Type B pancreatic cell (in vitro differentiated cells): ENCODE data around the gene IRF2BP1. TPM values are rescaled to one million over a fixed set of nuclear protein-coding genes. Genes with fewer than 3 reads are reported as not detected.

ENCODE experiments used
- DNase-seq: peaks from one replicate; pipeline ENCODE4 v3.0.0; 2021; ENCODE audit warnings: mixed read lengths; ENCODE audit not compliant: unreplicated experiment; ENCODE audit errors: extremely low spot score
- H3K27ac Mint-ChIP-seq: 2 replicates; pipeline ENCODE4 v1.8.0; 2021; ENCODE audit warnings: mild to moderate bottlenecking, mixed read lengths
- H3K27me3 Mint-ChIP-seq: 2 replicates; pipeline ENCODE4 v1.8.0; 2021; ENCODE audit warnings: mixed read lengths
- H3K36me3 Mint-ChIP-seq: 2 replicates; pipeline ENCODE4 v1.8.0; 2021; ENCODE audit warnings: mixed read lengths
- H3K4me1 Mint-ChIP-seq: one replicate; pipeline ENCODE4 v1.8.0; 2021; ENCODE audit warnings: mixed read lengths; ENCODE audit not compliant: unreplicated experiment
- H3K4me3 Mint-ChIP-seq: 2 replicates; pipeline ENCODE4 v1.8.0; 2021; ENCODE audit warnings: mild to moderate bottlenecking, mixed read lengths
- H3K9me3 Mint-ChIP-seq: 2 replicates; pipeline ENCODE4 v1.8.0; 2021; ENCODE audit warnings: mixed read lengths
- total RNA-seq: library from RNA; stranded (reverse); gene quantifications from 2 replicates; pipeline ENCODE4 v1.2.1, GENCODE V29; 2021; ENCODE audit warnings: low replicate concordance
- TF ChIP-seq, protein P1 (sequence below): fragments of 200-600 bp; sonication (generic); conservative IDR thresholded peaks from 2 replicates; pipeline ENCODE4 v1.5.0; 2021; ENCODE audit warnings: antibody characterized with exemption, mild to moderate bottlenecking

IRF2BP1 gene
- total RNA-seq, 1 donor from 2014 or later, result 32.2 TPM

DNA sequence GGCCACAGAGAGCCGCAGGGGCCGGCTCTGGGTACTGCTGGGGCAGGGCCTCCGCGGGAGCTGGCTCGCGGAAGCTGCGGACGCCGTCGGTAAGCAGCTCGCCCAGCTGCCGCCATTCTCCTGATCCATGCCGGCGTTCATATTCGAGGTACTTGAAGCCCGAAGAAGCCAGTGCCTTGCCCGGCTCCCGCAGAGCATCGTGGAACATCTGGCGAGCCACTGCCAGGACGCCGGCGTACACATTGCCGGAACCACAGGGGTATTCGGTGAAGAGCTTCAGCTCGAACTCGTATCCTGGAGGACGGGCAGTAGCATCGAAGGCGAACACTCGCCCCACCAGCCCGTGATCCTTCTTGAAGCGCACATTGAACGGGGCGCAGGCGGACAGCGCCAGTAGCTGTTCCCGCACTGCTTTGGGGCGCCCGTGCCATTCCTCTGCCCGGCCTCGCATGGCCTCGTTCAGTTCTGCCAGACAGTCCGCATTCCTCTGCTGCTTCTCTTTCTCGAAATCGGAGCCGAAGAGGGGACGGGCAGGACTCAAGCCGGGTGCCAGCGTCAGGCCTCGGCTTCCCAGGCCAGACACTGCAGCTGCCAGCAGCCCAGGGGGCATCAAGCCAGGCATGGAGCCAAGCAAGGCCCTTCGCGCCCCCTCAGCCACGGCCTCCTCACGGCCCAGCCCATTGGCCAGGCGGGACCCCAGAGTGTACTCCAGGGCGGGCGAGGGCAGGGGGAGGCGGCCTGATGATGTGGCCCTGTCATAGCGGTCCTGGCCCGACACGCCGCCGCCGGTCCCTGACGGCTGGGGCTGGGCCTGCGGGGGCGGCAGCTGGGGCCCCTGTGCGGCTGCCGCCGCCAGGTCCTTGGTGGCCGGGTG lies 1.0 kb downstream of the IRF2BP1 start:
- H3K27ac Mint-ChIP-seq, result no peak overlapping the region
- DNase-seq, result no peak

DNA sequence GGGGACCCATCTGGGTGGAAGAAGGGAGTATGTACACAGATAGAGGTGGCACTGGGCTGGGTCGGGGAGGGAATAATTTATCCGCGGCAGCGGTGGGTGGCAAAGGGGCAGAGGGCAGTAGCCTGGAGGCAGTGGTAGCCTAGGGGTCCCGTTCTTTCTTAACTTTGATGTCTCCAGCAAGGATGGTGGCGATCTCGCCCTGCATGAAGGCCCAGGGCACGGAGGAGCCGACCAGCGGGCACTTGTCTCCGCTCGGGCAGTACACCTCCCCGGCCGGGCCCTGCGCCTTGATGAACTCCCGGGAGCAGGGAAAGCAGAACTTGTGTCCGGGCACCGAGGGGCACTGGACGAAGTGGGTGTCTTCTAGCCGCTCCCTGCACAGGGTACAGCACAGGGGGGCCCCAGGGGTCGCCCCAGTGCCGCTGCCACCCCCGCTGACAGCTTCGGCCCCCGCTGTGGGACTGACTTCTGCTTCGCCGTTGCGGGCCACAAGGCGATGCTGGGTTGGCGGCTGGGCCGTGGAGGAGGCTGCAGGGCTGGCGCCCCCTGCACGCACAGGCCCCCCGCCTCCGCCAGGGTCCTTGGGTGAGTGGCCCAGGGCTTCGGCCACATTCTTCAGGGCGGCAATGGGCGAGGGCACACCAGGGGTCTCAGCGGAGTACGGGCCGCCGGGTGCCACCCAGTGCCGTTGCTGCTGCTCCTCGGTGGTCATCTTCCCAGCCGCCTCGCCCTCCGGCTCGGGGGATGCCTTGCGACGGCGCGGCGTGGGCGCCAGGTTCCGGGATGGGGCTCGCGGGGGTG lies 1.9 kb downstream of the IRF2BP1 start:
- TF ChIP-seq, protein P1, sequence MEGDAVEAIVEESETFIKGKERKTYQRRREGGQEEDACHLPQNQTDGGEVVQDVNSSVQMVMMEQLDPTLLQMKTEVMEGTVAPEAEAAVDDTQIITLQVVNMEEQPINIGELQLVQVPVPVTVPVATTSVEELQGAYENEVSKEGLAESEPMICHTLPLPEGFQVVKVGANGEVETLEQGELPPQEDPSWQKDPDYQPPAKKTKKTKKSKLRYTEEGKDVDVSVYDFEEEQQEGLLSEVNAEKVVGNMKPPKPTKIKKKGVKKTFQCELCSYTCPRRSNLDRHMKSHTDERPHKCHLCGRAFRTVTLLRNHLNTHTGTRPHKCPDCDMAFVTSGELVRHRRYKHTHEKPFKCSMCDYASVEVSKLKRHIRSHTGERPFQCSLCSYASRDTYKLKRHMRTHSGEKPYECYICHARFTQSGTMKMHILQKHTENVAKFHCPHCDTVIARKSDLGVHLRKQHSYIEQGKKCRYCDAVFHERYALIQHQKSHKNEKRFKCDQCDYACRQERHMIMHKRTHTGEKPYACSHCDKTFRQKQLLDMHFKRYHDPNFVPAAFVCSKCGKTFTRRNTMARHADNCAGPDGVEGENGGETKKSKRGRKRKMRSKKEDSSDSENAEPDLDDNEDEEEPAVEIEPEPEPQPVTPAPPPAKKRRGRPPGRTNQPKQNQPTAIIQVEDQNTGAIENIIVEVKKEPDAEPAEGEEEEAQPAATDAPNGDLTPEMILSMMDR, result no peak
- peak overlapping the region; percentile 94 for H3K4me3 Mint-ChIP-seq

More for the DNA sequence above, 1.0 kb downstream of the IRF2BP1 start:
- TF ChIP-seq, protein P1, result no peak
- peaks cover 5% of the 10 kb centered on the region for H3K36me3 Mint-ChIP-seq
- H3K4me1 Mint-ChIP-seq, result peaks cover 27% of the 10 kb centered on the region
- H3K9me3 Mint-ChIP-seq, result no peaks in the 10 kb centered on the region
- no peaks in the 10 kb centered on the region for H3K27me3 Mint-ChIP-seq
- H3K4me3 Mint-ChIP-seq, result peak overlapping the region; percentile 75

DNA sequence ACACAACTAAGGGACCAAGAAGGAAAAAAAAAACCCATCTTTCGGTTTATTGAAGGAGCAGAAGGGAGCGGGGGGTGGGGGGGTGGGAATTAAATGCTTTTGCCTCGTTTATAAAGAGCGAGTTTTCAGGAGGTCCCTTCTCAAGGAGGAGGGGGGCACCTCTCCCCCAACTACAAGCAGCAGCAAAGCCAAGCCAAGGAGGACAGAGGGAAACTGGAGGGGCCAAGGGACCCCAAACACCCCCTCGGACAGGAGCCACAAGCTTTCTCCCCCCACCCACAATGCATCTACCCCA lies 2.4 kb downstream of the IRF2BP1 start:
- Mint-ChIP-seq H3K27me3 (peaks cover 2% of the 10 kb centered on the region), H3K4me1 (peaks cover 32% of the 10 kb centered on the region), H3K36me3 (peaks cover 5% of the 10 kb centered on the region), H3K4me3 (peak overlapping the region; percentile 94), H3K27ac (peak overlapping the region; percentile 98), H3K9me3 (no peaks in the 10 kb centered on the region)
- no peak for DNase-seq
- TF ChIP-seq, protein P1, result peak; percentile 29

More for the DNA sequence above, 1.9 kb downstream of the IRF2BP1 start:
- no peak for DNase-seq
- Mint-ChIP-seq H3K4me1 (peaks cover 27% of the 10 kb centered on the region), H3K9me3 (no peaks in the 10 kb centered on the region), H3K27me3 (no peaks in the 10 kb centered on the region), H3K27ac (peak overlapping the region; percentile 98), H3K36me3 (peaks cover 5% of the 10 kb centered on the region)

DNA sequence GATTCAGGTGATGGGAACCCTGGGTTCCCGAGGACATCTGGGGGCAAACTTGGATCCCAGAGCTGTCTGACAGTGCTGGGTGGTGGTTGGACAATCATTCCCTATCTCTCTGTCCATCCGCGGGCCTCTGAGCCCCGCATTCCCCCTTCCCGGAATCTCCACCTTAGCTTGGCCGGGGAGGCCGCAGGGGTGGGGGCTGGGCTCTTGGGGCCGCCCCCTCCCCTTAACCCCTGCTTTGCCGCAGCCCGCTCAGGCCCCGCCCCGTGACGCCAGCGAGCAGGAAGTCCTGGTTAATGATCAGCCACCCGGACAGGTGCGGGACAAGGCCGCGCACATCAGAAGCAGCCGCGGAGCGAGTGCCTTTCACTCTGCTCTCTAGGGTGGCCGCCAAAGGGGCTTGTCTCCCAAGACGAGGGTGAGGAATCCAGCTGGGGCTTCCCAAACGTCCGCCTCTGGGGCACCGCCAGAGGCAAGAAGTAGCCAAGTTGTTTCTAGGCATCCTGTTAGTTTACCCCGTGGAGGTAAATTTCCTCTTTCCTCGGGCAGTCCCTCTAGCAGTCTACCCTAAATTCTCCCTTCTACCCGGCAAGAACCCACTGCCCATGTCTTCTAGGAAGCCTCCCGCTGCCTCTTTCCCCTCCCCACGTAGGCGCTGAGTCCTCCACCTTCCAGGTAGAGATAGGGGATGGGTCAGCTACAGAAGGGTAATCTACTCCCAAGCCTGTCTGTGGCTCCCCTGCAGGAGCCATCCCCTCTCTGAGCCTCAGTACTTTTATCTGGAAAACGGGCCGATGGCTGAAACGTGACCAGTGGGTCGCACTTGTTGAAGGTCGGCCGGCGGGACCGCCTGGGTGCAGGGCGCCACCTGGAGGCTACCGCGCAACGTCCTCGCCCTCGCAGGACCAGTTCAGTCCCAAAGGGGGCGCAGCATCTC lies 3.0 kb downstream of the IRF2BP1 start:
- peaks cover 4% of the 10 kb centered on the region for H3K27me3 Mint-ChIP-seq
- H3K36me3 Mint-ChIP-seq, result peaks cover 5% of the 10 kb centered on the region
- H3K4me1 Mint-ChIP-seq, result peaks cover 34% of the 10 kb centered on the region
- peak overlapping the region; percentile 94 for H3K4me3 Mint-ChIP-seq
- peak; percentile 92 for DNase-seq
- TF ChIP-seq, protein P1, result peak; percentile 94
- peak overlapping the region; percentile 98 for H3K27ac Mint-ChIP-seq
- H3K9me3 Mint-ChIP-seq, result no peaks in the 10 kb centered on the region

DNA sequence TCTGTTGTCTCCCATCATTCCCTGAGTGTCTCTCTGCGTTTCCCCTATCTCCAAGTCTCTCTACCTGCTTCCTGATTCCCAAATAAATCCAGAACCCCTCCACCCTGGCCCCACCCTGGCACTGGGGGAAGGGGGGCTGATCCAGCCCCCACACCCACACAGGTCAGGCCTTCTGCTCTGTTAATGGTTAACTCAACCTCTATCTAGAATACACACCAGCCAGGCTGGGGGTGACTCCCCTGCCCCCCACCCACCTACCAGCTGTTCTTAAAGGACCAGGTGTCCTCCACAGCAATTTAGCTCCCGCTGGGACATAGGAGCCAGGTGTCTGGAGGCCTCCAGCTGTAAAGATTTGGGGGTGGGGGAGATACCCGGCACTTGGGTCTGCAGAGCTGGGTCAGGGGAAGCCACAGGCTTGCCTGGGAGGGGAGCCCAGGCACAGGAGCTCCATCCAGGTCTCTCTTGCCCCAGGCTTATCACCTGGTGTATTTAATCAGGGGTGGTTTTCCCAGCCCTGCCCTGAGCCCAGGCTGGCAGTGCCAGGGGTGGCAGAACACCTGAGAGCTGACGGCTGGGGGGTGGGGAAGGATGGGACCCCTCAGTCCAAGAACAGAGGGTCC lies 3.9 kb downstream of the IRF2BP1 start:
- no peaks in the 10 kb centered on the region for H3K9me3 Mint-ChIP-seq
- peaks cover 5% of the 10 kb centered on the region for H3K36me3 Mint-ChIP-seq
- TF ChIP-seq, protein P1, result no peak
- H3K4me3 Mint-ChIP-seq, result peak overlapping the region; percentile 94
- peaks cover 4% of the 10 kb centered on the region for H3K27me3 Mint-ChIP-seq
- DNase-seq, result no peak
- H3K27ac Mint-ChIP-seq, result peak overlapping the region; percentile 78
- H3K4me1 Mint-ChIP-seq, result peaks cover 35% of the 10 kb centered on the region
